A204.1 (cell line): ENCODE measurements around the gene ATCAY.
"Not testable (repeated sequence)": the region's sequence is repeated elsewhere in the genome, so short reads cannot be mapped to it uniquely, and the experiment has no call there.

Experiments
- FAIRE-seq: peaks from 2 replicates; lab custom pipeline; 2012; peaks lifted over from hg19 to GRCh38; lab: Jason Lieb, UNC

The ATCAY gene

DNA sequence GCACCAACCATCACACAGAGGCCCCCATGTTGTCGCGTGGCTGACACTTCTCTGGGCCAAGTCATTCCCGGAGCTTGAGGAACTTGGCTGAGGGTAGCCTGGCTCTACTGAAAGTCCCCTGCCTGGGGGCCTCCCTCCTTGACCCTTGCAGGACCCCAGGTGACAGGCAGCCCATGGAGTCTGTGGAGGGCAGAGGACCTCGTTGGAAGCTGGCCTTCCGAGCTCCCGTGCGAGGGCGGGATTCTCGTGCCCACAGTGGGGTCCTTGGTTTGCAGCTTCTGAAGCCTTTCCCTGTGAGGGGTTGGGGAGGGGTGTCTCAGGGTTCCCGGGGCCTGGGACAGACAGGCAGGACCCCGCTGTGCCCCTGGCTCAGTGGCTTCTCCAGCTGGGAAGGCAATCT, 68.8 kb downstream of the ATCAY start:
- no peak for FAIRE-seq

GRCh38 chr19:3949997-3950859, 69.7 kb downstream of the ATCAY start:
- FAIRE-seq: no peak

GRCh38 chr19:3950871-3951861, 70.7 kb downstream of the ATCAY start:
- FAIRE-seq: no peak

DNA sequence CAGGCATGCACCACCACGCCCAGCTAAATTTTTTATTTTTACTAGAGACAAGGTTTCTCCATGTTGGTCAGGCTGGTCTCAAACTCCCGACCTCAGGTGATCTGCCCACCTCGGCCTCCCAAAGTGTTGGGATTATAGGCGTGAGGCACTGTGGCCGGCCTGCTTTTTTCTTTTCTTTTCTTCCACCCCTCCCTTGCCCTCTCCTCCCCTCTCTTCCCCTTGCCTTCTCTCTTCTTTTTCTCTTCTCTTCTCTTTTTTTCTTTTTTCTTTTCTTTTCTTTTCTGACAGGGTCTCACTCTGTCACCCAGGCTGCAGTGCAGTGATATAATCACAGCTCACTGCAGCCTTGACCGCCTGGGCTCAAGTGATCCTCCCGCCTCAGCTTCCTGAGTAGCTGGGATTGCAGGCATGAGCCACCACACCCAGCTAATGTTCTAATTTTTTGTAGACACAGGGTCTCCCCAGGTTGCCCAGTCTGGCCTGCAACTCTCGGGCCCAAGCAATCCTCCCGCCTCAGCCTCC, 72.3 kb downstream of the ATCAY start:
- FAIRE-seq: not testable (repeated sequence)

DNA sequence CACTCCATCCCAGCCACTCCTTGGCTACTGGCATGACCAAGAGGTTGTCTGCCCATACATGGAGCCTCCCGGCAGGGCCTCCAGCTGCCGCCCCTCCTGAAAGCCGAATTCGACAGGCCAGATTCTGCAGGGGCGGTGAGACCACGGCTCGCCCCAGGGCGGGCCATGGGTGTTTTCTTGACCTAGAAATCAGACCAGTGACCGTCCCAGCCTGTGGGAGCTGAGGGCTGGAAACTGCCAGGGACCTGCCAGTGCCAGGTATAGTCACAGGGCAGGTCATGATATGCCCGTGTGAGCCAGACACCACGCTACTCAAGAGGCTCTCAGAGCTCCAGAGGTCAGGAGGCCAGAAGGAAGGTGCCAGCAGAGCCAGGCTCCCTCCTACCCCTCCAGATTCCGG, 73.6 kb downstream of the ATCAY start:
- no peak for FAIRE-seq

DNA sequence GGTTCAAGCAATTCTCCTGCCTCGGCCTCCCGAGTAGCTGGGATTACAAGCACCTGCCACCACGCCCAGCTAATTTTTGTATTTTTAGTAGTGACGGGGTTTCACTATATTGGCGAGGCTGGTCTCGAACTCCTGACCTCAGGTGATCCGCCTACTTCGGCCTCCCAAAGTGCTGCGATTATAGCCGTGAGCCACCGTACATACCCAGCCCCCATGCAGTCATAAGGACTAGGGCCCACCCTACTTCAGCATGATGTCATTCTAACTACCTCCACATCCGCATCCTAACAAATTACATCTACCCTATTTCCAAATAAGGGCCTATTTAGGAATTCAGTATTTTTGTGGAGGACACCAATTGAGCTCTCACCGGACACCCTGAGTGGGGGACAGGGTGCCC, 74.8 kb downstream of the ATCAY start:
- FAIRE-seq: not testable (repeated sequence)

DNA sequence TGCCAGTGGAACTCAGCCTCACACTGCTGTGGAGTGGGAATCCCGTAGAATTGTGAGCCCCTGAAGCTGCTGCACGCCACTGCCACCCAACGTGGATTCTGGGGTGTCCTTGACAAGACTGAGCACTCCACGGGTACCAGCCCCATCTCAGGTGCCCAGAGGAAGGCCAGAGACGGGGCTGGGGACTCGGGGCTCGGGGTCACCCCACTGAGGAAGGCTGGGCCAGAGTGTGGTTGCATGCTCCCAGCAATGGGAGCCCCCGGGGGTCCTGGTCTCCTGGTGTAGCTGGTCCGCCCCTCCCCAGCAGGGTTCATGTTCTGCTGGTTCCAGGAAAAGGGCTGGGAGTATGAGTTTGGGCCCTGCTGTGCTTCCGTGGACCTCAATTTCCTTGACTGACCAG, 75.2 kb downstream of the ATCAY start:
- no peak for FAIRE-seq

DNA sequence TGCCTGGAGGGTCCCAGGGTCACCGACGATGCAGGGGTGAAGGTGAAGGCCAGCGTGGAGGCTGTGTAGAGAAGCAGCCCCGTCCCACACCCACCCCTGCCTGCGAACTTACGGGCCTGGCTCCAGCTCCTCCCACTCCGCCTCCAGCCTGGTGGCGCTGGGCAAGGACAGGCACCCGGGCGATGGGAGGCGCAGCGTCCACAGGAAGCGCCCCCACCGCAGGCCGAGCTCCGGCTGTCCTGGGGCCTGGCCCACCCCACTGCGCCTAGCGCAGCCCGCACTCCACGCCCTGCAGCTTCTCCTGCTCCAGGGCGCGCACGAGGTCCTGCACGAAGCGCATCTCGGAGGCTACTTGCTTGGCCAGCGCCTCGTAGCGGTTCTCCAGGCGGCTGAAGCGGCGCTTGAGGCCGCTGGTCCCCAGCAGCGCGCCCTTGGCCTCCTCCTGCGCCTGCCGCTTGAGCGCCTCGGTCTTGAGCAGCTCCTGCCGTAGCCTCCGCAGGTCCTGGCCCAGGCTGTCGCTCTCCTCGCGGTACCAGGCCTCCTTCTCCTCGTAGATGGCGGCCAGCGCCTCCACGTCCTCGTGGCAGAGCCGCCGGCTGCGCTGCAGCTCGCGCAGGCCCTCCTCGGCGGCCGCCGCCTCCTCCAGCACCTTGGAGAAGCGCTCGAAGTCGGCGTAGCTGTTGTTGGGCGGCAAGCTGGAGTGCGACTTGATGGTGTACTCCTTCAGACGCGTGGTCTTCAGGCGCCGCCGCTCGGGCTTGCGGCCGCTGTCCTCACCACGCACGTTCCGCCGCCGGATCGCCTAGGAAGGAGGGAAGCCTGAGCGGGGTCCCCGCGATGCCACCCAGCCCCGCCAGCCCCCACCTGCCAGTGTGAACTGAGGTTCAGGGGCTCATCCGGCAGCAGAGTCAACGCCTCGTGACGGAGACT, 78.6 kb downstream of the ATCAY start:
- no peak for FAIRE-seq

GRCh38 chr19:3959766-3960131, 79.3 kb downstream of the ATCAY start:
- no peak for FAIRE-seq

- FAIRE-seq: no peak
Observed at GRCh38 chr19:3961007-3961406, 80.5 kb downstream of the ATCAY start.

DNA sequence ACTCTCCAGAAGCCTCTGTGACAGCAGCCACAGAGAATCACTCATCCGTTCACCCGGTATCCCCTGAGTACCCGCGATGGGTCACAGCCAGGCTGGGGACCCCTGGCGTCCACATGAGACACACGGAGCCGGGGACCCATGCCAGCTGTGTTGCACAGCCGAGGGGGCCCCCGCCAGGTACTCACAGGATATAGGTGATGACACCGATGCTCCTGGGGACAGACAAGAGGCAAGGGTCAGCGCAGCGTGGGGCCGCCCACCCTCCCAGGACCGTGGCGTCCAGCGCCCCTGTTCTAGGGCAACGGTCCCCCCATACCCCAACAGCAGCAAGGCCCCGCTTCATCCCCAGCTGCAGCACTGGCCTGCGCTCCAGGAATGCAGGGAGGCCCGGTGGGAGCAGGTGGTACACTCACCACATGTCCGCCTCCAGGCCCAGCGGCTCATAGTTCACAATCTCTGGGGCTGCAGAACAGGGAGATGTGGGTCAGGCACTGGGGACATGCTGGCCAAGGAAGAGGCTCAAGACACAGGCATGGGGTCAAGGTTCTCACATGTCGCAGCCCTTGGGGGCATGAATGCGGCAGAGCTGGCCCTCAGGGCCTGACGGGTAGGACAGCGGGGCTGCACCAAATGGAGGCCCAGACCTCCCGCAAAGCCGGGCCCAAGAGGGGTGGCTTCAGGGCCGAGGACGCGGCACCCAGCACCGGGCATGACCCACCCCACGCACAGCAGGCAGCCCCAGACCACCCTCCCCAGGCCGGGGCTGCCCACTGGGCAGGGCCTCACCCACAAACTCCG, 83.2 kb downstream of the ATCAY start:
- no peak for FAIRE-seq

GRCh38 chr19:3964256-3965194, 84.0 kb downstream of the ATCAY start:
- no peak for FAIRE-seq

GRCh38 chr19:3966051-3967017, 85.8 kb downstream of the ATCAY start:
- FAIRE-seq: no peak

DNA sequence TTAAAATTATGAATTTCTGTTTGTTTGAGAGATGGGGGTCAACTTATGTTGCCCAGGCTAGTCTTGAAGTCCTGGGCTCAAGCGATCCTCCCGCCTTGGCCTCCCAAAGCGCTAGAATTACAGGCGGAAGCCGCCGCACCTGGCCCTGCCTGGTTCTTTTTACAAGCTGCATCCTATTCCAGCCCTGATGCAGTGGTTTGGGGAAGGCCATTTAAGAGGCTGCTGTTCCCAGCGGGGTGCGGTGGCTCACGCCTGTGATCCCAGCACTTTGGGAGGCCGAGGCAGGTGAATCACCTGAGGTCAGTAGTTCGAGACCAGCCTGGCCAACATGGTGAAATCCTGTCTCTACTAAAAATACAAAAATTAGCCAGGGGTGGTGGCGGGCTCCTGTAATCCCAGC, 87.5 kb downstream of the ATCAY start:
- FAIRE-seq: not testable (repeated sequence)

DNA sequence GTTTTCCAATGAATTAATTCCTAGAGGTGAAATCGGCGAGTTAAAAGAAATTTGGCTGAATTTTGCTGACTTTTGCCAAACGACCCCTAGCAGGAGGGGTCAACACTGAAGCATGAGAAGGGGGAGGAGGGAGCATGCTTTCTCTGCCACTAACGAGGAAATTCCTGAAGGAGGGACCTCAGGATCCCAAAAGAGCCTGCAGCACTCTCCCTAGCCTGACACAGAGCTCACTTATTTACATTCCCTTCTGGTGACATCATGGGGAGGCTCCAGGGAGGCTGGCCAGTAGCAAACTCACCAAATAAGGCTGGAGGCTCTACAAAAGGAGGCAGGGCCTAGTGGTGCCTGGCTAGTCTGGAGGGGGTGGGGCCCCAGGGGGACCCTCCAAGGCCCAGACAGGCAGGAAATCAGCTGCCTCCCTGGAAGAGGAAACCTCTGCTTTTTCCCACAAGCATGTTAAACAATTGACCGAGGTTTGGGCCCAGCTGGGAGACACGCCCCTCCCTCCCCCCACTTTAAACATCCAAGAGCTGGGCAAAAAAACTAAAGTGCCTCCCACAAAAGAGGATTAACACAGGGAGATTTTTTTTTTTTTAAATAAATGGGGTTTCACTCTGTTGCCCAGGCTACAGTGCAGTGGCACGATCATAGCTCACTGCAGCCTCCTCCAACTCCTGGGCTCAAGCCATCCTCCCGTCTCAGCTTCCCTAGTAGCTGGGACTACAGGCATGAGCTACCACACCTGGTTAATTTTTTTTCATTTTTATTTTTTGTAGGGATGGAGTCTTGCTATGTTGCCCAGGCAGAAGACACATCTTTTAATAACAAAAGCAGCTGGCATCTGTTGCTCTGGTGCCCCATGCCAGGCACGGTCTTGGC, 88.3 kb downstream of the ATCAY start:
- FAIRE-seq: no peak

DNA sequence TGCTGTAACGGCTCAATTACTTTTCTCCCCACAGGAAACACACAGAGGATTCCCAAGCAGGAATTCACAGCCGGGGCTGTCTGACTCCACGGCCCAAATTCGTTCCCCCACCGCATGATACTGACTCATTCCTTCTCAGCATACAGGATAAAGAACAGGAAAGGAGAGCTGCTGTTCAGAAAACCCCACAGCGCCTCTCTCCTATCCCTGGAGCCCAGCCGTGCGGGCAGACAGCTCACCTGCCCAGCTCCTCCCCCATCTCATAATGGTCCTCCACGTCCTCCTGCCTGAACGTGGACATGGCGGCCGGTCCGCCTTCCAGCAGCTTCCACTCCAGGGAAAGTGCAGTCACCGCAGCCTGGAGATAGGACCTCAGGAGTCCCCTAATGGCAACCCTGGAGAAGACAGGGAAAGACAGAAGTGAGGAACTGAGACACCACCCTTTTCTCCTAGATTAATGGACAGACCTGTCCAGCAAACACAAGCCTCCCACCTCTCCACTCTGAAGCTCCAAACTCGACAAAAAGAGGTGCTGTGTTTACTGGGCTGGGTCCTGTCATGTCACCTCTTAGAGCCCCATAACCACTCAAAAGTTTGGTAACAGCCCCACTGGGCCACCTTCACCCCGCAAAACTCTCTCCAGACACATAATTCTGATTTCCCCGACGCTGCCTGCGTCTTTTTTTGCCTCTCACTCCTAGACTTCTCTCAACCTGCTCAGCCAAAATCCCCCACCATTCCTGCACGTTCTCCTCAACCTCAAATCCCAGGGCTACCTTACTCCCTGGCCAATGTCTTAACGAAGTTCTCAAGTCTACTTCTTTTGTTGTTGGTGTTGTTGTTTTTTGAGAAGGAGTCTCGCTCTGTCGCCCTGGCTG, 89.2 kb downstream of the ATCAY start:
- no peak for FAIRE-seq
